ENCODE data around the gene DHRS2. TPM values are rescaled to one million over a fixed set of nuclear protein-coding genes. Genes with fewer than 3 reads are reported as not detected.

DHRS2 gene
- total and polyA plus RNA-seq, 2 of the 4 experiments (the other 2 are of a cell fraction) = 0.12 to 0.18 TPM

DNA sequence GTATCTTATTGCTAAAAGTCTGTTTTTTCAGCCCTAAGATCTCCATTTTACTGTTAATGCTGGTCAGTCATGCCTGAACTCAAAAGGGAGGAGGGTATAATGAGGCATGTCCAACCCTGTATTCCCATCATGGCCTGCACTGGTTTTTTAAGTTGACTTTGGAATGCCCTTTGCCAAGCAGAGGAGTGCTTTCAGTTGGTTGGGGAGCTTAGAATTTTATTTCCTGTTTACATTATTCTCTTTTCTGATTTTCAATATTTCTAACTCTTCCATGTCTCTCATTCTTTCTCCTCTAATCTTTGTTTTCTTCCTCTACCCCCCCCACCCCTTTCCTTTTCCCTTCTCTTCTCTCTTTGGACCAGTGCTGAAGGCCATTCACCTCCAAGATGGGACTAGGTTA is 4.9 kb upstream of the DHRS2 start:
- ATAC-seq (ENCODE audit: low read depth) = no peak

More for the DNA sequence above, 4.9 kb upstream of the DHRS2 start:
- no peak overlapping the region for H2BK120ac ChIP-seq (ENCODE audit: low read depth, low read length)
- H2BK20ac ChIP-seq (ENCODE audit: low read depth, low read length) = no peak overlapping the region
- no peaks in the 10 kb centered on the region for H3K9me3 ChIP-seq (ENCODE audit: control insufficient read depth, insufficient read depth, low read length)
- no peak for DNase-seq
- H3K18ac ChIP-seq (ENCODE audit: low read depth, low read length) = peak overlapping the region; percentile 5; the same call in 1 of the 2 replicates
- H3K4me1 ChIP-seq (ENCODE audit: control insufficient read depth, insufficient read depth, low read length) = peaks cover 2% of the 10 kb centered on the region; the same call in 1 of the 2 replicates
- ChIA-PET POLR2A (ENCODE audit: unreplicated experiment) (no interaction called here), CTCF (interaction anchor here (0.6 to 2.2 kb wide), 11 partner anchors 10 to 300 kb away, joined by 3 to 14 read pairs (median 4); no protein-coding TSS in a partner anchor)
- in situ Hi-C loops (cut with MboI; ENCODE audit: low sequenced_read_pairs) (no loop called here), intact Hi-C loops (cut with micrococcal nuclease) (loop anchor here (5.0 kb wide), 2 partner anchors 154 to 321 kb away; partner anchors contain the start of gene DHRS4), dilution Hi-C loops (cut with HindIII; ENCODE audit: low sequenced_read_pairs, unreplicated experiment) (no loop called here)
- H3K4me2 ChIP-seq (ENCODE audit: low read depth, low read length) = no peak overlapping the region
- no peak overlapping the region for H2AK5ac ChIP-seq (ENCODE audit: low read depth, low read length)
- H3K14ac ChIP-seq (replicated peaks; ENCODE audit: low read depth, low read length) = no peak overlapping the region
- no peak overlapping the region for H3K23ac ChIP-seq (ENCODE audit: low read depth, low read length)
- H3K4me3 ChIP-seq (ENCODE audit: insufficient read depth, low read depth, low read length) = no peak overlapping the region
- H4K8ac ChIP-seq (ENCODE audit: low read depth in 2 of 2, low read length in 2 of 2) = no peak overlapping the region
- no peaks in the 10 kb centered on the region for H3K9me1 ChIP-seq (ENCODE audit: insufficient read depth, low read length)
- no TSS peak for BruUV-seq (replicated peaks)
- no peak overlapping the region; the same call in 1 of the 2 replicates for H3K27ac ChIP-seq (ENCODE audit: insufficient read depth, low read length)
- H3K9ac ChIP-seq (ENCODE audit: low read depth, low read length) = no peak overlapping the region
- H2AK9ac ChIP-seq (replicated peaks; ENCODE audit: low read depth, low read length, poor library complexity) = no peak overlapping the region
- H4K91ac ChIP-seq (ENCODE audit: insufficient read depth, low read depth, low read length) = no peak overlapping the region
- no peaks in the 10 kb centered on the region for H4K20me1 ChIP-seq (ENCODE audit: insufficient read depth, low read length)
- no peak overlapping the region for H3K56ac ChIP-seq (ENCODE audit: extremely low read depth, insufficient read depth, low read length)
- H3K79me1 ChIP-seq (ENCODE audit: low read depth in 1 of 2, low read length in 2 of 2) = no peaks in the 10 kb centered on the region
- TF ChIP-seq POLR2A (IDR thresholded peaks at IDR 0.05; ENCODE audit: low read depth, low read length) (no peak), MAFK (IDR thresholded peaks at IDR 0.05; ENCODE audit: low read depth, low read length) (no peak), NFE2L2 (IDR thresholded peaks at IDR 0.05; ENCODE audit: low read depth, low read length) (no peak), RFX5 (IDR thresholded peaks at IDR 0.05; ENCODE audit: low read depth, low read length) (no peak), MAZ (IDR thresholded peaks at IDR 0.05; ENCODE audit: borderline replicate concordance, low read depth, low read length) (no peak), FOS (IDR thresholded peaks at IDR 0.05; ENCODE audit: low read depth, low read length) (no peak), CEBPB (IDR thresholded peaks at IDR 0.05; ENCODE audit: low read depth, low read length) (no peak), SMC3 (IDR thresholded peaks at IDR 0.05; ENCODE audit: low read depth, low read length) (no peak)
- TF ChIP-seq, protein P1, sequence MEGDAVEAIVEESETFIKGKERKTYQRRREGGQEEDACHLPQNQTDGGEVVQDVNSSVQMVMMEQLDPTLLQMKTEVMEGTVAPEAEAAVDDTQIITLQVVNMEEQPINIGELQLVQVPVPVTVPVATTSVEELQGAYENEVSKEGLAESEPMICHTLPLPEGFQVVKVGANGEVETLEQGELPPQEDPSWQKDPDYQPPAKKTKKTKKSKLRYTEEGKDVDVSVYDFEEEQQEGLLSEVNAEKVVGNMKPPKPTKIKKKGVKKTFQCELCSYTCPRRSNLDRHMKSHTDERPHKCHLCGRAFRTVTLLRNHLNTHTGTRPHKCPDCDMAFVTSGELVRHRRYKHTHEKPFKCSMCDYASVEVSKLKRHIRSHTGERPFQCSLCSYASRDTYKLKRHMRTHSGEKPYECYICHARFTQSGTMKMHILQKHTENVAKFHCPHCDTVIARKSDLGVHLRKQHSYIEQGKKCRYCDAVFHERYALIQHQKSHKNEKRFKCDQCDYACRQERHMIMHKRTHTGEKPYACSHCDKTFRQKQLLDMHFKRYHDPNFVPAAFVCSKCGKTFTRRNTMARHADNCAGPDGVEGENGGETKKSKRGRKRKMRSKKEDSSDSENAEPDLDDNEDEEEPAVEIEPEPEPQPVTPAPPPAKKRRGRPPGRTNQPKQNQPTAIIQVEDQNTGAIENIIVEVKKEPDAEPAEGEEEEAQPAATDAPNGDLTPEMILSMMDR (conservative IDR thresholded peaks at IDR 0.05; ENCODE audit: low read depth, low read length) = no peak
- TF ChIP-seq, protein P2, sequence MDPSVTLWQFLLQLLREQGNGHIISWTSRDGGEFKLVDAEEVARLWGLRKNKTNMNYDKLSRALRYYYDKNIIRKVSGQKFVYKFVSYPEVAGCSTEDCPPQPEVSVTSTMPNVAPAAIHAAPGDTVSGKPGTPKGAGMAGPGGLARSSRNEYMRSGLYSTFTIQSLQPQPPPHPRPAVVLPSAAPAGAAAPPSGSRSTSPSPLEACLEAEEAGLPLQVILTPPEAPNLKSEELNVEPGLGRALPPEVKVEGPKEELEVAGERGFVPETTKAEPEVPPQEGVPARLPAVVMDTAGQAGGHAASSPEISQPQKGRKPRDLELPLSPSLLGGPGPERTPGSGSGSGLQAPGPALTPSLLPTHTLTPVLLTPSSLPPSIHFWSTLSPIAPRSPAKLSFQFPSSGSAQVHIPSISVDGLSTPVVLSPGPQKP (IDR thresholded peaks at IDR 0.05; ENCODE audit: borderline replicate concordance, low read depth, low read length) = no peak
- H2BK5ac ChIP-seq (ENCODE audit: low read depth, low read length, poor library complexity, severe bottlenecking) = no peak overlapping the region
- H2AFZ ChIP-seq (replicated peaks; ENCODE audit: low read length, poor library complexity) = no peak overlapping the region
- no peaks in the 10 kb centered on the region for H3K36me3 ChIP-seq (ENCODE audit: control insufficient read depth, insufficient read depth, low read length)
- H2BK15ac ChIP-seq (ENCODE audit: low read depth, low read length) = no peak overlapping the region
- H3K4ac ChIP-seq (ENCODE audit: low read depth, low read length) = no peak overlapping the region
- H4K5ac ChIP-seq (ENCODE audit: low read depth, low read length) = no peak overlapping the region; the same call in 1 of the 2 replicates
- peaks cover 3% of the 10 kb centered on the region; the same call in 1 of the 2 replicates for H3K27me3 ChIP-seq (ENCODE audit: control insufficient read depth, insufficient read depth, low read length)
